ENCODE measurements around the gene NDUFB8.
A peak's percentile ranks its signal among the peaks of the same experiment; 100 is the strongest.

NDUFB8 gene

GRCh38 chr10:100490531-100490930 lies 39.1 kb downstream of the NDUFB8 start:
- no peak overlapping the region for H3K4me3 ChIP-seq (ENCODE audit: low read depth, low read length)
- DNase-seq (ENCODE audit: low read depth), result no peak
- no peak for TF ChIP-seq POLR2A (IDR thresholded peaks at IDR 0.05; ENCODE audit: extremely low read depth, insufficient read length)
- TF ChIP-seq MYC (IDR thresholded peaks at IDR 0.05; ENCODE audit: low read depth, low read length), result no peak
- TF ChIP-seq MAX (IDR thresholded peaks at IDR 0.05; ENCODE audit: low read depth, low read length), result no peak
- no peak for TF ChIP-seq CTCF (IDR thresholded peaks at IDR 0.05; ENCODE audit: low read depth, low read length)

GRCh38 chr10:100489396-100489795 lies 40.3 kb downstream of the NDUFB8 start:
- TF ChIP-seq CTCF (IDR thresholded peaks at IDR 0.05; ENCODE audit: low read depth, low read length) (no peak), POLR2A (IDR thresholded peaks at IDR 0.05; ENCODE audit: extremely low read depth, insufficient read length) (no peak), MAX (IDR thresholded peaks at IDR 0.05; ENCODE audit: low read depth, low read length) (no peak), MYC (IDR thresholded peaks at IDR 0.05; ENCODE audit: low read depth, low read length) (no peak)
- no peak overlapping the region for H3K4me3 ChIP-seq (ENCODE audit: low read depth, low read length)
- DNase-seq (ENCODE audit: low read depth), result peak; percentile 22

GRCh38 chr10:100487529-100487928 lies 42.1 kb downstream of the NDUFB8 start:
- DNase-seq (ENCODE audit: low read depth), result no peak
- H3K4me3 ChIP-seq (ENCODE audit: low read depth, low read length), result no peak overlapping the region

GRCh38 chr10:100485801-100486495 lies 43.7 kb downstream of the NDUFB8 start:
- TF ChIP-seq CTCF (IDR thresholded peaks at IDR 0.05; ENCODE audit: low read depth, low read length) (no peak), POLR2A (IDR thresholded peaks at IDR 0.05; ENCODE audit: extremely low read depth, insufficient read length) (no peak), MAX (IDR thresholded peaks at IDR 0.05; ENCODE audit: low read depth, low read length) (no peak), MYC (IDR thresholded peaks at IDR 0.05; ENCODE audit: low read depth, low read length) (no peak)
- H3K4me3 ChIP-seq (ENCODE audit: low read depth, low read length), result no peak overlapping the region
- no peak for DNase-seq (ENCODE audit: low read depth)

More at GRCh38 chr10:100487529-100487928, 42.1 kb downstream of the NDUFB8 start:
- TF ChIP-seq MAX (IDR thresholded peaks at IDR 0.05; ENCODE audit: low read depth, low read length), result no peak
- TF ChIP-seq CTCF (IDR thresholded peaks at IDR 0.05; ENCODE audit: low read depth, low read length), result no peak
- TF ChIP-seq POLR2A (IDR thresholded peaks at IDR 0.05; ENCODE audit: extremely low read depth, insufficient read length), result no peak
- no peak for TF ChIP-seq MYC (IDR thresholded peaks at IDR 0.05; ENCODE audit: low read depth, low read length)

GRCh38 chr10:100485366-100485765 lies 44.3 kb downstream of the NDUFB8 start:
- no peak for DNase-seq (ENCODE audit: low read depth)
- H3K4me3 ChIP-seq (ENCODE audit: low read depth, low read length), result no peak overlapping the region
- TF ChIP-seq POLR2A (IDR thresholded peaks at IDR 0.05; ENCODE audit: extremely low read depth, insufficient read length), result no peak
- TF ChIP-seq MAX (IDR thresholded peaks at IDR 0.05; ENCODE audit: low read depth, low read length), result no peak
- TF ChIP-seq CTCF (IDR thresholded peaks at IDR 0.05; ENCODE audit: low read depth, low read length), result no peak
- no peak for TF ChIP-seq MYC (IDR thresholded peaks at IDR 0.05; ENCODE audit: low read depth, low read length)
